PC-9 (cell line): ENCODE measurements around the gene KEAP1. TPM values are rescaled to one million over a fixed set of nuclear protein-coding genes. Genes with fewer than 3 reads are reported as not detected.

Source experiments
- BruUV-seq: library from RNA; stranded (reverse); fragments of 400-500 nt; replicated peaks from 2 replicates; lab custom pipeline; 2021; lab: Mats Ljungman, UMichigan
- CTCF ChIA-PET: fragments of 300-600 bp; sonication (Branson Sonifier 250); formaldehyde crosslinking; loops from one replicate; lab custom pipeline; 2022; ENCODE audit warnings: antibody characterized with exemption; lab: Charles Lee
- POLR2A ChIA-PET: fragments of 300-600 bp; sonication (Branson Sonifier 250); formaldehyde crosslinking; loops from one replicate; lab custom pipeline; 2022; ENCODE audit warnings: antibody characterized with exemption; ENCODE audit not compliant: unreplicated experiment; lab: Charles Lee
- DNase-seq, 2 experiments: peaks; one replicate each; pipeline versions ENCODE4 v3.0.0 to v3.0.0-alpha.2; 2015 to 2022; ENCODE audit warnings: mixed read lengths in 1 of 2
- H2AFZ ChIP-seq: fragments of 200-600 bp; sonication (generic); 2 replicates; pipeline ENCODE4 v1.8.1; 2017; ENCODE audit warnings: antibody characterized with exemption
- H3F3A ChIP-seq: fragments of 200-600 bp; sonication (generic); 2 replicates; pipeline ENCODE4 v1.8.1; 2017; ENCODE audit warnings: antibody characterized with exemption, mild to moderate bottlenecking, low read depth; ENCODE audit not compliant: insufficient read depth
- H3K27ac ChIP-seq: fragments of 200-600 bp; sonication (generic); 2 replicates; pipeline ENCODE4 v1.6.1; 2016; ENCODE audit warnings: mixed run types
- H3K27me3 ChIP-seq: fragments of 200-600 bp; sonication (generic); 2 replicates; pipeline ENCODE4 v1.6.1; 2016; ENCODE audit warnings: low read depth, mixed run types; ENCODE audit not compliant: insufficient read depth
- H3K36me3 ChIP-seq: fragments of 200-600 bp; sonication (generic); 2 replicates; pipeline ENCODE4 v1.6.1; 2016; ENCODE audit warnings: low read depth, mixed run types
- H3K4me1 ChIP-seq: fragments of 200-600 bp; sonication (generic); replicated peaks from 2 replicates; pipeline ENCODE4 v1.6.1; 2016; ENCODE audit warnings: mixed run types; ENCODE audit not compliant: insufficient read depth
- H3K4me2 ChIP-seq: fragments of 200-600 bp; sonication (generic); 2 replicates; pipeline ENCODE4 v1.6.1; 2017; ENCODE audit warnings: mixed run types
- H3K4me3 ChIP-seq: fragments of 200-600 bp; sonication (generic); 2 replicates; pipeline ENCODE4 v1.6.1; 2016; ENCODE audit warnings: mixed run types
- H3K79me2 ChIP-seq: fragments of 200-600 bp; sonication (generic); 2 replicates; pipeline ENCODE4 v1.6.1; 2017; ENCODE audit warnings: low read depth, mixed run types
- H3K9me2 ChIP-seq: fragments of 200-600 bp; sonication (generic); 2 replicates; pipeline ENCODE4 v1.8.1; 2017; ENCODE audit warnings: mild to moderate bottlenecking; ENCODE audit not compliant: insufficient read depth
- H3K9me3 ChIP-seq: fragments of 200-600 bp; sonication (generic); 2 replicates; pipeline ENCODE4 v1.8.1; 2016; ENCODE audit warnings: low read depth; ENCODE audit not compliant: insufficient read depth
- H4K20me1 ChIP-seq: fragments of 200-600 bp; sonication (generic); 2 replicates; pipeline ENCODE4 v1.8.1; 2017; ENCODE audit not compliant: insufficient read depth
- CTCF ChIP-seq: fragments of 200-600 bp; sonication (generic); conservative IDR thresholded peaks from 2 replicates; pipeline ENCODE4 v1.6.1; 2017; ENCODE audit warnings: mixed run types, antibody characterized with exemption, mild to moderate bottlenecking, moderate library complexity
- EZH2 ChIP-seq: fragments of 200-600 bp; sonication (generic); IDR thresholded peaks from 2 replicates; pipeline ENCODE4 v1.8.0; 2017; ENCODE audit warnings: antibody characterized with exemption, low read depth
- intact Hi-C: fragments of 100-400 bp; cut with micrococcal nuclease; formaldehyde crosslinking; loops from one replicate; pipeline ENCODE4 v1.10.0; 2022; ENCODE audit not compliant: unreplicated experiment
- total RNA-seq: library from RNA; stranded (reverse); gene quantifications from 2 replicates; pipeline ENCODE4 v1.2.3, GENCODE V29; 2021

Gene KEAP1
- total RNA-seq, 1 experiment from 2014 or later, result 154 TPM

- H3K4me1 ChIP-seq, result peaks cover 16% of the 10 kb centered on the region
- H3K9me2 ChIP-seq, result no peaks in the 10 kb centered on the region
- no peak for TF ChIP-seq CTCF
- TF ChIP-seq EZH2, result no peak
- DNase-seq, result peak; percentile 77 to 95
- H3K4me2 ChIP-seq, result peak overlapping the region; percentile 89
- peaks cover 41% of the 10 kb centered on the region; the same call in 1 of the 2 replicates for H3F3A ChIP-seq
- BruUV-seq, result no TSS peak
- peaks cover 26% of the 10 kb centered on the region for H4K20me1 ChIP-seq
- H2AFZ ChIP-seq, result peak overlapping the region; percentile 85
- CTCF ChIA-PET, result no interaction called here
- peak overlapping the region; percentile 82 for H3K4me3 ChIP-seq
- peaks cover 51% of the 10 kb centered on the region for H3K79me2 ChIP-seq
- H3K36me3 ChIP-seq, result peaks cover 17% of the 10 kb centered on the region
- H3K9me3 ChIP-seq, result no peaks in the 10 kb centered on the region
- intact Hi-C loops, result loop anchor here (1.0 to 5.0 kb wide), 2 partner anchors 40 to 67 kb away; partner anchors contain the start of gene ATG4D
- H3K27me3 ChIP-seq, result no peaks in the 10 kb centered on the region
- H3K27ac ChIP-seq, result peak overlapping the region; percentile 94
- POLR2A ChIA-PET, result no interaction called here
These were observed 593 bp downstream of the KEAP1 start for GRCh38 chr19:10502524-10503001.

GRCh38 chr19:10501971-10502523, 1.1 kb downstream of the KEAP1 start:
- Histone ChIP-seq H3K9me2 (no peaks in the 10 kb centered on the region), H3K27ac (peak overlapping the region; percentile 94), H3F3A (peaks cover 37% of the 10 kb centered on the region; the same call in 1 of the 2 replicates), H4K20me1 (peaks cover 31% of the 10 kb centered on the region), H3K27me3 (no peaks in the 10 kb centered on the region), H3K4me3 (peak overlapping the region; percentile 82), H3K79me2 (peaks cover 56% of the 10 kb centered on the region), H3K36me3 (peaks cover 23% of the 10 kb centered on the region), H3K9me3 (no peaks in the 10 kb centered on the region), H3K4me2 (peak overlapping the region; percentile 89), H3K4me1 (peaks cover 16% of the 10 kb centered on the region), H2AFZ (peak overlapping the region; percentile 82)
- no TSS peak for BruUV-seq
- intact Hi-C loops, result loop anchor here (1.0 to 5.0 kb wide), 2 partner anchors 40 to 67 kb away; partner anchors contain the start of gene ATG4D
- peak; percentile 66 to 78 for DNase-seq
- CTCF ChIA-PET, result interaction anchor here (0.7 kb wide), 1 partner anchor 18 kb away, joined by 3 read pairs; no protein-coding TSS in a partner anchor
- no peak for TF ChIP-seq EZH2
- TF ChIP-seq CTCF, result no peak
- POLR2A ChIA-PET, result no interaction called here

- H3K27ac ChIP-seq, result no peak overlapping the region
- no peaks in the 10 kb centered on the region for H3K9me3 ChIP-seq
- peaks cover 37% of the 10 kb centered on the region for H4K20me1 ChIP-seq
- DNase-seq, result no peak
- H3K9me2 ChIP-seq, result no peaks in the 10 kb centered on the region
- peaks cover 48% of the 10 kb centered on the region; the same call in 1 of the 2 replicates for H3F3A ChIP-seq
- peaks cover 16% of the 10 kb centered on the region for H3K4me1 ChIP-seq
- peaks cover 74% of the 10 kb centered on the region for H3K79me2 ChIP-seq
- ChIA-PET CTCF (no interaction called here), POLR2A (no interaction called here)
- 0 out of 2 replicates have a peak overlapping the region, but pooled peaks have one; percentile 89 for H3K4me2 ChIP-seq
- intact Hi-C loops, result loop anchor here (5.0 kb wide), 1 partner anchor 42 kb away; the partner anchor contains the start of gene ATG4D
- no peaks in the 10 kb centered on the region for H3K27me3 ChIP-seq
- TF ChIP-seq CTCF, result no peak
- TF ChIP-seq EZH2, result no peak
- H2AFZ ChIP-seq, result no peak overlapping the region
- H3K36me3 ChIP-seq, result peaks cover 25% of the 10 kb centered on the region
- BruUV-seq, result no TSS peak
- no peak overlapping the region for H3K4me3 ChIP-seq
These were observed 2.9 kb downstream of the KEAP1 start for GRCh38 chr19:10500247-10500592.
